Vagina (tissue), 2 donors: ENCODE results near the gene PTPN5. TPM values are rescaled to one million over a fixed set of nuclear protein-coding genes. Genes with fewer than 3 reads are reported as not detected.

ENCODE experiments used
- DNase-seq, 2 donors: peaks; one replicate each; pipeline ENCODE4 v3.0.0-alpha.2; 2017; ENCODE audit errors: extremely low spot score in 2 of 2
- H3K27ac ChIP-seq: fragments of 200-600 bp; sonication (generic); one replicate; pipeline ENCODE4 v1.5.1; 2019
- H3K27me3 ChIP-seq: fragments of 200-600 bp; sonication (generic); one replicate; pipeline ENCODE4 v1.5.1; 2019
- H3K36me3 ChIP-seq, 2 donors: fragments of 200-600 bp; sonication (generic); one replicate each; pipeline ENCODE4 v1.5.1; 2017 to 2019
- H3K4me1 ChIP-seq: fragments of 200-600 bp; sonication (generic); one replicate; pipeline ENCODE4 v1.5.1; 2019
- H3K4me3 ChIP-seq, 2 donors: fragments of 200-600 bp; sonication (generic); 1 replicate in 1 of 2; 2 replicates in 1 of 2; pipeline ENCODE4 v1.5.1; 2016 to 2019
- H3K9me3 ChIP-seq: fragments of 200-600 bp; sonication (generic); one replicate; pipeline ENCODE4 v1.5.1; 2019
- CTCF ChIP-seq, 3 experiments: fragments of 450-650 bp in 2 of 3; fragments of 200-600 bp in 1 of 3; sonication (generic) in 1 of 3; IDR thresholded peaks; one replicate each; pipeline ENCODE4 v1.5.1; 2017 to 2019; ENCODE audit warnings: antibody characterized with exemption in 3 of 3, mild to moderate bottlenecking in 2 of 3, moderate library complexity in 2 of 3
- POLR2A ChIP-seq, 2 donors: fragments of 450-650 bp; IDR thresholded peaks; one replicate each; pipeline ENCODE4 v1.6.1; 2017; ENCODE audit warnings: antibody characterized with exemption in 2 of 2, mild to moderate bottlenecking in 2 of 2, moderate library complexity in 2 of 2
- POLR2AphosphoS5 ChIP-seq, 2 donors: sonication (generic); formaldehyde crosslinking; IDR thresholded peaks; one replicate each; pipeline ENCODE4 v1.9.0; 2017; ENCODE audit warnings: antibody characterized with exemption in 2 of 2, mild to moderate bottlenecking in 2 of 2, low read depth in 1 of 2; ENCODE audit not compliant: insufficient read depth in 1 of 2
- intact Hi-C: fragments of 100-400 bp; cut with DNase I; formaldehyde crosslinking; loops from one replicate; pipeline ENCODE4 v1.15.1; 2023
- total RNA-seq: library from RNA; depleted of rRNA; stranded (reverse); fragments of >200 nt; gene quantifications from one replicate; pipeline ENCODE4 v1.2.3, GENCODE V29; 2016

Gene PTPN5
- total RNA-seq, 1 donor from 2014 or later, result 0.49 TPM

- H3K27ac ChIP-seq, result no peak overlapping the region
- H3K4me3 ChIP-seq, result no peak overlapping the region
- no peaks in the 10 kb centered on the region for H3K27me3 ChIP-seq
- H3K4me1 ChIP-seq, result no peaks in the 10 kb centered on the region
- no peak for TF ChIP-seq CTCF (IDR thresholded peaks at IDR 0.05)
- TF ChIP-seq POLR2A (IDR thresholded peaks at IDR 0.05), result no peak
- TF ChIP-seq POLR2AphosphoS5 (IDR thresholded peaks at IDR 0.05; ENCODE audit: insufficient read depth in 1 of 2, low read depth in 1 of 2), result no peak
- no peak for DNase-seq
- intact Hi-C loops, result no loop called here
- H3K9me3 ChIP-seq, result no peaks in the 10 kb centered on the region
- no peaks in the 10 kb centered on the region for H3K36me3 ChIP-seq
Measured at GRCh38 chr11:18773104-18773503, 18.5 kb downstream of the PTPN5 start.

- no peak for TF ChIP-seq POLR2AphosphoS5 (IDR thresholded peaks at IDR 0.05; ENCODE audit: insufficient read depth in 1 of 2, low read depth in 1 of 2)
- TF ChIP-seq CTCF (IDR thresholded peaks at IDR 0.05), result no peak
- TF ChIP-seq POLR2A (IDR thresholded peaks at IDR 0.05), result no peak
Measured at GRCh38 chr11:18772211-18772610, 19.4 kb downstream of the PTPN5 start.

GRCh38 chr11:18771266-18772035, 20.1 kb downstream of the PTPN5 start:
- Histone ChIP-seq H3K4me1 (no peaks in the 10 kb centered on the region), H3K36me3 (no peaks in the 10 kb centered on the region), H3K27ac (no peak overlapping the region), H3K9me3 (no peaks in the 10 kb centered on the region), H3K27me3 (no peaks in the 10 kb centered on the region), H3K4me3 (no peak overlapping the region)
- DNase-seq, result no peak
- TF ChIP-seq CTCF (IDR thresholded peaks at IDR 0.05), result no peak
- no peak for TF ChIP-seq POLR2A (IDR thresholded peaks at IDR 0.05)
- no peak for TF ChIP-seq POLR2AphosphoS5 (IDR thresholded peaks at IDR 0.05; ENCODE audit: insufficient read depth in 1 of 2, low read depth in 1 of 2)
- intact Hi-C loops, result no loop called here

More at GRCh38 chr11:18772211-18772610, 19.4 kb downstream of the PTPN5 start:
- H3K36me3 ChIP-seq, result no peaks in the 10 kb centered on the region
- H3K9me3 ChIP-seq, result no peaks in the 10 kb centered on the region
- no peak overlapping the region for H3K27ac ChIP-seq
- DNase-seq, result no peak
- no peak overlapping the region for H3K4me3 ChIP-seq
- no peaks in the 10 kb centered on the region for H3K4me1 ChIP-seq
- intact Hi-C loops, result no loop called here
- no peaks in the 10 kb centered on the region for H3K27me3 ChIP-seq

GRCh38 chr11:18770479-18771125, 21.0 kb downstream of the PTPN5 start:
- no peak for DNase-seq
- H3K4me3 ChIP-seq, result no peak overlapping the region
- no peaks in the 10 kb centered on the region for H3K4me1 ChIP-seq
- TF ChIP-seq POLR2AphosphoS5 (IDR thresholded peaks at IDR 0.05; ENCODE audit: insufficient read depth in 1 of 2, low read depth in 1 of 2), result no peak
- no peak for TF ChIP-seq CTCF (IDR thresholded peaks at IDR 0.05)
- TF ChIP-seq POLR2A (IDR thresholded peaks at IDR 0.05), result no peak
- no peaks in the 10 kb centered on the region for H3K9me3 ChIP-seq
- intact Hi-C loops, result no loop called here
- H3K27ac ChIP-seq, result no peak overlapping the region
- no peaks in the 10 kb centered on the region for H3K36me3 ChIP-seq
- H3K27me3 ChIP-seq, result no peaks in the 10 kb centered on the region
